Measurements from ENCODE around the gene KIAA0825.

DNA sequence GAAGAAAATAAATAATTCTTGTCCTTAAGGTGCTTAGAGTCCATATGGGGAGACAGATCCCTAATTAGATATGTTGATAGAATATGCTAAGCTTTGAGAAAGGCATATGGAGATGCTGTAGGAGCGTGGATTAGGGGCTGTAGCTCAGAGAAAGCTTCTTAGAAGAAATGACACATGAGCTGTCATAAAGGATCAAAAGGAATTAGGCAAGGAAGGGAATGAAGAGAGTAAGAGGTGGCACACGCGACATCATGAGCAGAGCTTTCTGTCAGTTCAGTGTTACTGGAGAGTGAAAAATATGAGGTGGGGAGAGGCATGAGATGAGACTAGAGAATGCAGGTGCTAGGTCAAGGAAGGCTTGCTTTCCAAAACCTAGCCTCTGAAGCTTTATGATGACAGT, 118.6 kb downstream of the KIAA0825 start:
- TF ChIP-seq SUZ12 (IDR thresholded peaks at IDR 0.05) (no peak), FOXK2 (IDR thresholded peaks at IDR 0.05) (no peak), FOXA1 (IDR thresholded peaks at IDR 0.05) (no peak), NFRKB (IDR thresholded peaks at IDR 0.05) (no peak), BHLHE40 (IDR thresholded peaks at IDR 0.05; ENCODE audit: borderline replicate concordance) (no peak), SP1 (IDR thresholded peaks at IDR 0.05) (no peak), ZNF384 (IDR thresholded peaks at IDR 0.05) (no peak), FOXM1 (IDR thresholded peaks at IDR 0.05; ENCODE audit: borderline replicate concordance) (no peak), ARNT (IDR thresholded peaks at IDR 0.05) (no peak), CTBP1 (IDR thresholded peaks at IDR 0.05; ENCODE audit: borderline replicate concordance) (no peak), HDGF (IDR thresholded peaks at IDR 0.05; ENCODE audit: borderline replicate concordance) (no peak), TARDBP (IDR thresholded peaks at IDR 0.05) (no peak), L3MBTL2 (conservative IDR thresholded peaks at IDR 0.05) (no peak)
- TF ChIP-seq, protein P1, sequence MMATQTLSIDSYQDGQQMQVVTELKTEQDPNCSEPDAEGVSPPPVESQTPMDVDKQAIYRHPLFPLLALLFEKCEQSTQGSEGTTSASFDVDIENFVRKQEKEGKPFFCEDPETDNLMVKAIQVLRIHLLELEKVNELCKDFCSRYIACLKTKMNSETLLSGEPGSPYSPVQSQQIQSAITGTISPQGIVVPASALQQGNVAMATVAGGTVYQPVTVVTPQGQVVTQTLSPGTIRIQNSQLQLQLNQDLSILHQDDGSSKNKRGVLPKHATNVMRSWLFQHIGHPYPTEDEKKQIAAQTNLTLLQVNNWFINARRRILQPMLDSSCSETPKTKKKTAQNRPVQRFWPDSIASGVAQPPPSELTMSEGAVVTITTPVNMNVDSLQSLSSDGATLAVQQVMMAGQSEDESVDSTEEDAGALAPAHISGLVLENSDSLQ (IDR thresholded peaks at IDR 0.05), result no peak
